HepG2 (cell line): ENCODE measurements around the gene IRF4. TPM values are rescaled to one million over a fixed set of nuclear protein-coding genes. Genes with fewer than 3 reads are reported as not detected.
A peak's percentile ranks its signal among the peaks of the same experiment; 100 is the strongest.

Source experiments
- CEBPB ChIP-seq: IDR thresholded peaks from 2 replicates; pipeline ENCODE4 v1.6.1; 2011; ENCODE audit warnings: low read depth, low read length, improper control_type of control experiment, borderline replicate concordance
- IRX3 ChIP-seq: sonication (generic); formaldehyde crosslinking; IDR thresholded peaks from 2 replicates; pipeline ENCODE4 v1.8.1; 2023; ENCODE audit warnings: mild to moderate bottlenecking, low read depth, missing genetic modification reagents, borderline replicate concordance
- RFXANK ChIP-seq: IDR thresholded peaks from 2 replicates; pipeline ENCODE4 v1.6.1; 2016
- TCF7L2 ChIP-seq: IDR thresholded peaks from 2 replicates; pipeline ENCODE4 v1.6.1; 2011; ENCODE audit warnings: mild to moderate bottlenecking, low read depth, low read length, moderate library complexity
- THYN1 ChIP-seq: sonication (generic); formaldehyde crosslinking; IDR thresholded peaks from 2 replicates; pipeline ENCODE4 v1.8.1; 2023; ENCODE audit warnings: low read depth, mild to moderate bottlenecking, moderate library complexity, missing genetic modification reagents, borderline replicate concordance
- ZMAT3 ChIP-seq: sonication (generic); formaldehyde crosslinking; conservative IDR thresholded peaks from 2 replicates; pipeline ENCODE4 v1.7.0; 2021; ENCODE audit warnings: missing genetic modification reagents
- ZNF33B ChIP-seq: sonication (generic); formaldehyde crosslinking; IDR thresholded peaks from 2 replicates; pipeline ENCODE4 v1.5.1; 2020; ENCODE audit warnings: mild to moderate bottlenecking, missing genetic modification reagents
- ZNF619 ChIP-seq: sonication (generic); formaldehyde crosslinking; IDR thresholded peaks from 2 replicates; pipeline ENCODE4 v1.4.0; 2020; ENCODE audit warnings: mild to moderate bottlenecking, missing genetic modification reagents
- ZNF747 ChIP-seq: sonication (generic); formaldehyde crosslinking; IDR thresholded peaks from 2 replicates; pipeline ENCODE4 v1.8.1; 2023; ENCODE audit warnings: missing genetic modification reagents, mild to moderate bottlenecking, borderline replicate concordance
- ZNF761 ChIP-seq: sonication (generic); formaldehyde crosslinking; conservative IDR thresholded peaks from 2 replicates; pipeline ENCODE4 v1.4.0; 2020; ENCODE audit warnings: mild to moderate bottlenecking, missing genetic modification reagents
- ZNF878 ChIP-seq: sonication (generic); formaldehyde crosslinking; IDR thresholded peaks from 2 replicates; pipeline ENCODE4 v1.8.1; 2023; ENCODE audit warnings: mild to moderate bottlenecking, missing genetic modification reagents, moderate library complexity
- polyA plus RNA-seq, 8 experiments: library from polyadenylated mRNA; depleted of rRNA in 3 of 8; stranded (reverse) in 7 of 8; unstranded in 1 of 8; fragments of >200 nt; fragmentation: Illumina TruSeq in 4 of 8; extraction: Trizol in 4 of 8; gene quantifications; 2 replicates each; pipeline versions ENCODE4 v1.2.1 to v1.2.3, GENCODE V29; 2011 to 2016; ENCODE audit warnings: low read depth in 4 of 8, missing spikeins in 1 of 8, mixed read lengths in 1 of 8; ENCODE audit not compliant: insufficient read depth in 1 of 8
- total RNA-seq, 5 experiments: library from RNA; depleted of rRNA; stranded (reverse); fragments of >200 nt; fragmentation: Illumina TruSeq; extraction: Trizol; gene quantifications; 2 replicates each; pipeline ENCODE4 v1.2.3, GENCODE V29; 2016; ENCODE audit warnings: low read depth in 1 of 5
- TF ChIP-seq, protein P1 (sequence below): sonication (generic); formaldehyde crosslinking; IDR thresholded peaks from 2 replicates; pipeline ENCODE4 v1.4.0; 2020; ENCODE audit warnings: missing genetic modification reagents, borderline replicate concordance
- TF ChIP-seq, protein P2 (sequence below): IDR thresholded peaks from 2 replicates; pipeline ENCODE4 v1.6.1; 2016; ENCODE audit warnings: mild to moderate bottlenecking
- TF ChIP-seq, protein P3 (sequence below): sonication (generic); formaldehyde crosslinking; IDR thresholded peaks from 2 replicates; pipeline ENCODE4 v1.4.0; 2020; ENCODE audit warnings: missing genetic modification reagents
- TF ChIP-seq, protein P4 (sequence below): sonication (generic); formaldehyde crosslinking; IDR thresholded peaks from 2 replicates; pipeline ENCODE4 v1.8.1; 2022; ENCODE audit warnings: low read depth, mild to moderate bottlenecking, missing genetic modification reagents
- TF ChIP-seq, protein P5 (sequence below): sonication (generic); formaldehyde crosslinking; IDR thresholded peaks from 2 replicates; pipeline ENCODE4 v1.4.0; 2020; ENCODE audit warnings: missing genetic modification reagents

Gene IRF4
- total and polyA plus RNA-seq, 2 of the 13 experiments (the other 11 are each of a cell fraction or from before 2014, with no cell fraction given) = 0.07 to 0.09 TPM

DNA sequence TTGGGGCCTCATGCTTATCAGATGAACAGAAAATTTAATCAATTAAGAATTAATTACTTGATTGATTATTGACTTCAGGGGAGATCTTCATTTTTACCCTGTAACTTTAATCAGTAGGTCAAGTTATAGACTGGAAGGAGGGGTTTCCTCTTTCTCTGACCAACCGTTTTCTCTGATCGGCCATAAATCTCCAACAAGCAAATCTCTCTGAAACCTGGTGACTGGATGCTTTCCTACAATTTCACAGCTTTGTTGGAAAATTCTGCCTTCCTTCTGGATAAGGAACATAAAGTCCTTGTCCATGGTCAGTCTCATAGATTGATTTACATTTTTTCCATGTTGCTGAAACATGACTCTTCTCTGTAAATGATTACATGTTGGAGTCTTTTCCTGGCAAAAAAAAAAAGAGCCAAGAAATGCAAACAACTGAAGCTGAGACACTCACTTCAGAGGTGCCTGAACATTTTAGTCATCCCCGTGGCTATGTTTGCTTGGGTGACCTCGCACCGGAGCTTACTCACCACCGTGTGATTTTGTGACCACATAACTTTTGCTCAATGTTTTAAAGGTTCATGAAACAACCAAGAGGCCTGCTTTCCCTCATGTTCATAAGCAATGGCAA lies 31.0 kb downstream of the IRF4 start (continued):
- TF ChIP-seq, protein P1, sequence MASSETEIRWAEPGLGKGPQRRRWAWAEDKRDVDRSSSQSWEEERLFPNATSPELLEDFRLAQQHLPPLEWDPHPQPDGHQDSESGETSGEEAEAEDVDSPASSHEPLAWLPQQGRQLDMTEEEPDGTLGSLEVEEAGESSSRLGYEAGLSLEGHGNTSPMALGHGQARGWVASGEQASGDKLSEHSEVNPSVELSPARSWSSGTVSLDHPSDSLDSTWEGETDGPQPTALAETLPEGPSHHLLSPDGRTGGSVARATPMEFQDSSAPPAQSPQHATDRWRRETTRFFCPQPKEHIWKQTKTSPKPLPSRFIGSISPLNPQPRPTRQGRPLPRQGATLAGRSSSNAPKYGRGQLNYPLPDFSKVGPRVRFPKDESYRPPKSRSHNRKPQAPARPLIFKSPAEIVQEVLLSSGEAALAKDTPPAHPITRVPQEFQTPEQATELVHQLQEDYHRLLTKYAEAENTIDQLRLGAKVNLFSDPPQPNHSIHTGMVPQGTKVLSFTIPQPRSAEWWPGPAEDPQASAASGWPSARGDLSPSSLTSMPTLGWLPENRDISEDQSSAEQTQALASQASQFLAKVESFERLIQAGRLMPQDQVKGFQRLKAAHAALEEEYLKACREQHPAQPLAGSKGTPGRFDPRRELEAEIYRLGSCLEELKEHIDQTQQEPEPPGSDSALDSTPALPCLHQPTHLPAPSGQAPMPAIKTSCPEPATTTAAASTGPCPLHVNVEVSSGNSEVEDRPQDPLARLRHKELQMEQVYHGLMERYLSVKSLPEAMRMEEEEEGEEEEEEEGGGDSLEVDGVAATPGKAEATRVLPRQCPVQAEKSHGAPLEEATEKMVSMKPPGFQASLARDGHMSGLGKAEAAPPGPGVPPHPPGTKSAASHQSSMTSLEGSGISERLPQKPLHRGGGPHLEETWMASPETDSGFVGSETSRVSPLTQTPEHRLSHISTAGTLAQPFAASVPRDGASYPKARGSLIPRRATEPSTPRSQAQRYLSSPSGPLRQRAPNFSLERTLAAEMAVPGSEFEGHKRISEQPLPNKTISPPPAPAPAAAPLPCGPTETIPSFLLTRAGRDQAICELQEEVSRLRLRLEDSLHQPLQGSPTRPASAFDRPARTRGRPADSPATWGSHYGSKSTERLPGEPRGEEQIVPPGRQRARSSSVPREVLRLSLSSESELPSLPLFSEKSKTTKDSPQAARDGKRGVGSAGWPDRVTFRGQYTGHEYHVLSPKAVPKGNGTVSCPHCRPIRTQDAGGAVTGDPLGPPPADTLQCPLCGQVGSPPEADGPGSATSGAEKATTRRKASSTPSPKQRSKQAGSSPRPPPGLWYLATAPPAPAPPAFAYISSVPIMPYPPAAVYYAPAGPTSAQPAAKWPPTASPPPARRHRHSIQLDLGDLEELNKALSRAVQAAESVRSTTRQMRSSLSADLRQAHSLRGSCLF (CRISPR knock-in tag) = no peak
- TF ChIP-seq ZNF761 (CRISPR knock-in tag) = no peak
- no peak for TF ChIP-seq ZMAT3 (CRISPR knock-in tag)
- no peak for TF ChIP-seq TCF7L2
- TF ChIP-seq, protein P2, sequence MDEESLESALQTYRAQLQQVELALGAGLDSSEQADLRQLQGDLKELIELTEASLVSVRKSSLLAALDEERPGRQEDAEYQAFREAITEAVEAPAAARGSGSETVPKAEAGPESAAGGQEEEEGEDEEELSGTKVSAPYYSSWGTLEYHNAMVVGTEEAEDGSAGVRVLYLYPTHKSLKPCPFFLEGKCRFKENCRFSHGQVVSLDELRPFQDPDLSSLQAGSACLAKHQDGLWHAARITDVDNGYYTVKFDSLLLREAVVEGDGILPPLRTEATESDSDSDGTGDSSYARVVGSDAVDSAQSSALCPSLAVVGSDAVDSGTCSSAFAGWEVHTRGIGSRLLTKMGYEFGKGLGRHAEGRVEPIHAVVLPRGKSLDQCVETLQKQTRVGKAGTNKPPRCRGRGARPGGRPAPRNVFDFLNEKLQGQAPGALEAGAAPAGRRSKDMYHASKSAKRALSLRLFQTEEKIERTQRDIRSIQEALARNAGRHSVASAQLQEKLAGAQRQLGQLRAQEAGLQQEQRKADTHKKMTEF (CRISPR knock-in tag) = peak; percentile 60; the same call in 1 of the 2 replicates
- TF ChIP-seq THYN1 (CRISPR knock-in tag) = no peak
- TF ChIP-seq IRX3 (CRISPR knock-in tag) = no peak
- TF ChIP-seq ZNF878 (CRISPR knock-in tag) = peak; percentile 65; the same call in 1 of the 2 replicates
- TF ChIP-seq RFXANK (CRISPR knock-in tag) = no peak
- TF ChIP-seq, protein P3, sequence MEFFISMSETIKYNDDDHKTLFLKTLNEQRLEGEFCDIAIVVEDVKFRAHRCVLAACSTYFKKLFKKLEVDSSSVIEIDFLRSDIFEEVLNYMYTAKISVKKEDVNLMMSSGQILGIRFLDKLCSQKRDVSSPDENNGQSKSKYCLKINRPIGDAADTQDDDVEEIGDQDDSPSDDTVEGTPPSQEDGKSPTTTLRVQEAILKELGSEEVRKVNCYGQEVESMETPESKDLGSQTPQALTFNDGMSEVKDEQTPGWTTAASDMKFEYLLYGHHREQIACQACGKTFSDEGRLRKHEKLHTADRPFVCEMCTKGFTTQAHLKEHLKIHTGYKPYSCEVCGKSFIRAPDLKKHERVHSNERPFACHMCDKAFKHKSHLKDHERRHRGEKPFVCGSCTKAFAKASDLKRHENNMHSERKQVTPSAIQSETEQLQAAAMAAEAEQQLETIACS (CRISPR knock-in tag) = no peak
- TF ChIP-seq, protein P4, sequence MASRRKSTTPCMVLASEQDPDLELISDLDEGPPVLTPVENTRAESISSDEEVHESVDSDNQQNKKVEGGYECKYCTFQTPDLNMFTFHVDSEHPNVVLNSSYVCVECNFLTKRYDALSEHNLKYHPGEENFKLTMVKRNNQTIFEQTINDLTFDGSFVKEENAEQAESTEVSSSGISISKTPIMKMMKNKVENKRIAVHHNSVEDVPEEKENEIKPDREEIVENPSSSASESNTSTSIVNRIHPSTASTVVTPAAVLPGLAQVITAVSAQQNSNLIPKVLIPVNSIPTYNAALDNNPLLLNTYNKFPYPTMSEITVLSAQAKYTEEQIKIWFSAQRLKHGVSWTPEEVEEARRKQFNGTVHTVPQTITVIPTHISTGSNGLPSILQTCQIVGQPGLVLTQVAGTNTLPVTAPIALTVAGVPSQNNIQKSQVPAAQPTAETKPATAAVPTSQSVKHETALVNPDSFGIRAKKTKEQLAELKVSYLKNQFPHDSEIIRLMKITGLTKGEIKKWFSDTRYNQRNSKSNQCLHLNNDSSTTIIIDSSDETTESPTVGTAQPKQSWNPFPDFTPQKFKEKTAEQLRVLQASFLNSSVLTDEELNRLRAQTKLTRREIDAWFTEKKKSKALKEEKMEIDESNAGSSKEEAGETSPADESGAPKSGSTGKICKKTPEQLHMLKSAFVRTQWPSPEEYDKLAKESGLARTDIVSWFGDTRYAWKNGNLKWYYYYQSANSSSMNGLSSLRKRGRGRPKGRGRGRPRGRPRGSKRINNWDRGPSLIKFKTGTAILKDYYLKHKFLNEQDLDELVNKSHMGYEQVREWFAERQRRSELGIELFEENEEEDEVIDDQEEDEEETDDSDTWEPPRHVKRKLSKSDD (CRISPR knock-in tag) = no peak
- TF ChIP-seq ZNF747 (CRISPR knock-in tag) = no peak
- TF ChIP-seq ZNF619 (CRISPR knock-in tag) = no peak
- TF ChIP-seq CEBPB = peak; percentile 72; the same call in 1 of the 2 replicates
- TF ChIP-seq, protein P5, sequence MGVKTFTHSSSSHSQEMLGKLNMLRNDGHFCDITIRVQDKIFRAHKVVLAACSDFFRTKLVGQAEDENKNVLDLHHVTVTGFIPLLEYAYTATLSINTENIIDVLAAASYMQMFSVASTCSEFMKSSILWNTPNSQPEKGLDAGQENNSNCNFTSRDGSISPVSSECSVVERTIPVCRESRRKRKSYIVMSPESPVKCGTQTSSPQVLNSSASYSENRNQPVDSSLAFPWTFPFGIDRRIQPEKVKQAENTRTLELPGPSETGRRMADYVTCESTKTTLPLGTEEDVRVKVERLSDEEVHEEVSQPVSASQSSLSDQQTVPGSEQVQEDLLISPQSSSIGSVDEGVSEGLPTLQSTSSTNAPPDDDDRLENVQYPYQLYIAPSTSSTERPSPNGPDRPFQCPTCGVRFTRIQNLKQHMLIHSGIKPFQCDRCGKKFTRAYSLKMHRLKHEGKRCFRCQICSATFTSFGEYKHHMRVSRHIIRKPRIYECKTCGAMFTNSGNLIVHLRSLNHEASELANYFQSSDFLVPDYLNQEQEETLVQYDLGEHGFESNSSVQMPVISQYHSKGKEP (CRISPR knock-in tag) = no peak
- no peak for TF ChIP-seq ZNF33B (CRISPR knock-in tag)
